ENCODE measurements around the gene MAG. TPM values are rescaled to one million over a fixed set of nuclear protein-coding genes. Genes with fewer than 3 reads are reported as not detected.

The MAG gene
- total and polyA plus RNA-seq, 2 of the 8 experiments (the other 6 are each of a cell fraction or from before 2014, with no cell fraction given), result 0.20 to 1.3 TPM

DNA sequence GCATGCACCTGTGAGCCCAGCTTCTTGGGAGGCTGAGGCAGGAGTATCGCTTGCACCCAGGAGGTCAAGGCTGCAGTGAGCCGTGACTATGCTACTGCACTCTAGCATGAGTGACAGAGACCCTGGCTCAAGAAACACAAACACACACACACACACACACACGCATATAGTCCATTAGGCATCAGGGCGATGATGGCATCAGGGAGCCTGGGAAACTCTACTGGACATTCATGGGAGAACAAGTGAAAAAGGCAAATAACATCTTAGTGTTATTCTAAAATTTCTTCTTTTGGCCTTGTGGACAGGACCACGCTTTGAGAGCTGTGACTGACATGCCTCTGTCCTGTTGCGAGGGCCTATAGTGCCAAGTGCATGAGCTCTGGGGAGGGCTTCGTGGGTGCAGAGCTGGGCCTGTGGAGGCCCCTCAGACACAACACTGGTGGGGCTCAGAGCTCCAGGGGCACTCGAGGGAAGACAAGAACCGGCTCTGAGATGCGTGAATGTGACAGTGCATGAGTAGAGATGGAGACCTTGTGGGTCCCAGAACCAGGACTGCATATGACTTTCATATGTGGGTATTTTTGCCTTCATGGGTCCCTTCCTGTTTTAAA, 31.2 kb upstream of the MAG start (continued):
- TF ChIP-seq, protein P1, sequence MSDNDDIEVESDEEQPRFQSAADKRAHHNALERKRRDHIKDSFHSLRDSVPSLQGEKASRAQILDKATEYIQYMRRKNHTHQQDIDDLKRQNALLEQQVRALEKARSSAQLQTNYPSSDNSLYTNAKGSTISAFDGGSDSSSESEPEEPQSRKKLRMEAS (IDR thresholded peaks at IDR 0.05), result no peak
- no peak for TF ChIP-seq SUZ12 (IDR thresholded peaks at IDR 0.05; ENCODE audit: low read length)
- TF ChIP-seq BACH1 (IDR thresholded peaks at IDR 0.05; ENCODE audit: low read length), result no peak
- no peak for TF ChIP-seq NANOG (IDR thresholded peaks at IDR 0.05; ENCODE audit: insufficient read depth, low read depth, low read length, poor library complexity, severe bottlenecking)
- no peak for TF ChIP-seq TBP (IDR thresholded peaks at IDR 0.05; ENCODE audit: low read depth, low read length)
- TF ChIP-seq RFX5 (IDR thresholded peaks at IDR 0.05; ENCODE audit: borderline replicate concordance, low read depth, low read length), result no peak
- TF ChIP-seq RAD21 (IDR thresholded peaks at IDR 0.05 in 1 of 2, conservative IDR thresholded peaks at IDR 0.05 in 1 of 2; ENCODE audit: low read depth in 2 of 2, low read length in 2 of 2), result no peak

Measured in H1 (cell line).